ENCODE results near the gene CYRIA.

- TF ChIP-seq CTCF (IDR thresholded peaks at IDR 0.05) = no peak
- no peak for TF ChIP-seq POLR2A (IDR thresholded peaks at IDR 0.05)
Observed at GRCh38 chr2:16675781-16676180, 10.1 kb upstream of the CYRIA start.

Data from ovary (tissue), 3 donors.